GM21717 (cell line): ENCODE results near the gene ZNF440.

Source experiments
- ATAC-seq: cut with Tn5 transposase; IDR thresholded peaks from one replicate; pipeline ENCODE4 v1.9.1; 2021; ENCODE audit warnings: mild to moderate bottlenecking, moderate library complexity; ENCODE audit not compliant: unreplicated experiment

ZNF440 gene

DNA sequence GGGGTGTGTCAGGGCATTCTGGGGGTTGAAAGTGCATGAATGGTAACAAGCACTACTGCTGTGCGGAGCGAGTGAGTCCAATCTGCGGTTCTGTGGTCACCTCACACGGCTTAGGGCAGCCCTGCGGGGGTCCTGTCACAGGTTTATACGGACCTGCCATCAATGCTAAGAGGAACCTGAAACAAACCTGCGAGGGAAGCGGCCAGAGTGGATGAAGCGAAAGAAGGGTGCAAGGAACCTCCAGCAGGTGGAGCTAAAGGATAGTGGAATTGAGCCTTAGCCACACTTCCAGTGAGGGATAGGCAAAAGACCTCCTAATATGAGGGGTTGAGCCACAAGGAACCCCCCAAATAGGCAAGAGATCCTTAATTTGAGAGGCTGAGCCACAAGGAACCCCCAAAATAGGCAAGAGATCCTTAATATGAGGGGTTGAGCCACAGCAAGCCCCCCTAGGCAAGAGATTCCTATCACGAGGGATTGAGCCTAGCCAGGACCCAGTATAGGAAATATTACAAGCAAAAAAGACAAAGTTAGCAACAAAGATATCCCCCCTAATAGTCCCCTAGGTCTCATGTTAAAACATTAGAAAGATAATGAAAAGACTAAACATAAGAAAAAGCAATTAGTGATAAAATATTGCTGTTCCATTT is 67.2 kb downstream of the ZNF440 start:
- no peak for ATAC-seq

DNA sequence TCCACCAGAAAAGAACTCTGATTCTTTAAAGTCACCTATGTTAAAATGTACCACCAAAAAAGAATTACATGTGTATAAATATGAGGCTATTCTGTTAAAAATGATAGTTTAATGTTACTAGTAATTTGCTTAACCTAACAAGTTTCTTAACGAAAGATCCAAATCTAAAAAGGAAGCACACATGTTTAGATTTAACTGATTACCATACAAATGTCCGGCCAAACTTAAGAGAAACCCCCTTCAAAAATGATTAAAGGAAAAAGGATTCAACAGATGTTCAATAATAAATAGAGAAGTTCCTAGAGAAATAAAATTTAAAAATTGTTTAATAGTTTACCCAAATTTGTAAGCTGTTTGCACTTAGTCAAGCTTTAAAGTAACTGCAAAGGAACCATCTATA is 68.5 kb downstream of the ZNF440 start:
- no peak for ATAC-seq
